GM19043 (cell line): Measurements from ENCODE around the gene ZDHHC11B.

Experiments
- ATAC-seq: cut with Tn5 transposase; IDR thresholded peaks from one replicate; pipeline ENCODE4 v1.9.1; 2021; ENCODE audit warnings: low read depth; ENCODE audit not compliant: unreplicated experiment

ZDHHC11B gene

GRCh38 chr5:675111-675870 lies 109.2 kb downstream of the ZDHHC11B start:
- no peak for ATAC-seq

- no peak for ATAC-seq
Measured at GRCh38 chr5:674630-675011, 109.9 kb downstream of the ZDHHC11B start.

- no peak for ATAC-seq
Measured at GRCh38 chr5:673831-674629, 110.5 kb downstream of the ZDHHC11B start.

- no peak for ATAC-seq
Measured at GRCh38 chr5:673161-673830, 111.2 kb downstream of the ZDHHC11B start.

- no peak for ATAC-seq
Measured at GRCh38 chr5:672329-673160, 112.0 kb downstream of the ZDHHC11B start.

GRCh38 chr5:671459-672328 lies 112.8 kb downstream of the ZDHHC11B start:
- peak; percentile 74 for ATAC-seq

GRCh38 chr5:670396-671270 lies 113.9 kb downstream of the ZDHHC11B start:
- no peak for ATAC-seq

GRCh38 chr5:669842-670395 lies 114.6 kb downstream of the ZDHHC11B start:
- ATAC-seq, result no peak

- ATAC-seq, result no peak
Measured at GRCh38 chr5:669111-669841, 115.3 kb downstream of the ZDHHC11B start.

- no peak for ATAC-seq
Measured at GRCh38 chr5:668283-668995, 116.1 kb downstream of the ZDHHC11B start.

- no peak for ATAC-seq
Measured at GRCh38 chr5:666816-667498, 117.6 kb downstream of the ZDHHC11B start.

- no peak for ATAC-seq
Measured at GRCh38 chr5:665956-666711, 118.4 kb downstream of the ZDHHC11B start.

GRCh38 chr5:665541-665955 lies 119.0 kb downstream of the ZDHHC11B start:
- ATAC-seq, result no peak

- no peak for ATAC-seq
Measured at GRCh38 chr5:664994-665360, 119.6 kb downstream of the ZDHHC11B start.

- ATAC-seq, result no peak
Measured at GRCh38 chr5:664343-664993, 120.1 kb downstream of the ZDHHC11B start.
